GM12875 (cell line): ENCODE data around the gene IQCM.

Source experiments
- H3K4me3 ChIP-seq: one replicate; pipeline ENCODE4 v1.5.1; 2011; ENCODE audit warnings: low read depth, low read length, control low read depth
- CTCF ChIP-seq: IDR thresholded peaks from 2 replicates; pipeline ENCODE4 v1.5.1; 2011; ENCODE audit warnings: low read depth, mild to moderate bottlenecking, control low read depth, inconsistent platforms, low read length, moderate library complexity, borderline replicate concordance; ENCODE audit not compliant: insufficient read depth

Gene IQCM

DNA sequence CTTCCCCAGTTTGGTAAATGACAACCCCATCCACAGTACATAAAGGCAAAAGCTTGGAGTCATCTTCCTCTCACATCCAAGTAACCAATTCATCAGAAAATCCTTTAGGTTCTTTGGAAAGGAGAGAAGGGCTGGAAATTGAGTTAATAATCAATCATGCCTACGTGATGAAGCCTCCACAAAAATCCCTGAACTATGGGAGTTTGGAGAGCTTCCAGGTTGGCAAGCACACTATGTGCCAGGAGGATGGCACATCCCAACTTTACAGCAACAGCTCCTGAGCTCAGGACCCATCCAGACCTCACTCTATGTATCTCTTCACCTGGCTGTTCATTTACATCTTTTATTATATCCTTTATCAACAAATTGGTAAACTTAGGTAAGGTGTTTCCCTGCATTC lies 98.9 kb downstream of the IQCM start:
- H3K4me3 ChIP-seq, result no peak overlapping the region
- no peak for TF ChIP-seq CTCF

DNA sequence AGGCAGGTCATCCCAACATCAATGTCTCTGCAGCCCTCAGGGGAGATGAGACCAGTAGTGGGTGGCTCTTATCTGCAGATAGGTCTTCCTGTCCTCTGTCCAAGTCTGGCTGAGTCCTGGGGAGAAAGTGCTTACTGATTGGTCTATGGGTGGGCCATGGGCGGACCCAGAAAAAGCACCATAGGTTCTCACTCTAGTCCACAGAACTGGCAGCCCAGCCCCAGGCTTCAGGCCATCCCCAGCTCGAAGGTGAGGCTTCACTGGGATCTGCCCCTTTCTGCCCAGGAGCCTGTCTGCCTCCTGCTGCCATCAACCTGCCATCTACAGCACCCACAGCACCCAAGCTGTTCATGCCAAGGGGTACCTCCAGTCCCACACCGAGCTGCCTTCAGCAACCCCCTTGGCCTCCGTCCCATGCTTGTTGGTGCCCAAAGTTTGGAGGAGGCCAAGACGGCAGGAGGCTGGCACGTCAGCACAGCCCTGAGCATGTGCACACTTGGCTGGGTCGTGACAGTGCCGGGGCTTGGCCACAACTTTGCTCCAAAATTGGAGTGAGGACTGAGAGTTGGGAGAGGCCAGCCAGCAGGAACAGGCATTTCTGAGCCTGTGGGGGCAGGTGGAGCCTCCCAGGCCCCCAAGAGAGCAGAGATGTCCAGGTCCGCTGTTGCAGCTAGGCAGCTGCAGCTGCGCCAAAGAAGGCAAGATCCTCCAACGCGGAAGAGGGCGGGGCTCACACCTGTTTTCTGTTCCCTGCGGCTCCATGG lies 99.6 kb downstream of the IQCM start:
- no peak overlapping the region for H3K4me3 ChIP-seq
- no peak for TF ChIP-seq CTCF

DNA sequence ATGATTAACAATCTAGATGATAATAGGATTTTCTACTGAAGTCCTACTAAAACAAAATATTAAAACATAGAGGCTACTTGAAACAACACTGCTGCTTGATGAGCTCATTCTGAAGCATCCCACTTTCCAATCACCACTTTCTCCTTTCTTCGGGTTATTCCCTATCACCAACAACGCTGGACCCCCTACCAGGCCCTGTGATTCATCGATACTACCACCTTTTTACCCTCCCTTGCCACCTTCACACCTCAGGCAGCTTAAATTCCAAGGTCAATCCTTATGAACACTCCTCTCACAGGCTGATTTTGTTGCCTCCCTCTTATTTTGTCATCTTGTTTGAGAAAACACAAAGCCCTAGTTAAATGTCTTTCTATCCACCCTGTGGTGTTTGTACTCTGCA lies 102.6 kb downstream of the IQCM start:
- TF ChIP-seq CTCF, result no peak
- no peak overlapping the region for H3K4me3 ChIP-seq

DNA sequence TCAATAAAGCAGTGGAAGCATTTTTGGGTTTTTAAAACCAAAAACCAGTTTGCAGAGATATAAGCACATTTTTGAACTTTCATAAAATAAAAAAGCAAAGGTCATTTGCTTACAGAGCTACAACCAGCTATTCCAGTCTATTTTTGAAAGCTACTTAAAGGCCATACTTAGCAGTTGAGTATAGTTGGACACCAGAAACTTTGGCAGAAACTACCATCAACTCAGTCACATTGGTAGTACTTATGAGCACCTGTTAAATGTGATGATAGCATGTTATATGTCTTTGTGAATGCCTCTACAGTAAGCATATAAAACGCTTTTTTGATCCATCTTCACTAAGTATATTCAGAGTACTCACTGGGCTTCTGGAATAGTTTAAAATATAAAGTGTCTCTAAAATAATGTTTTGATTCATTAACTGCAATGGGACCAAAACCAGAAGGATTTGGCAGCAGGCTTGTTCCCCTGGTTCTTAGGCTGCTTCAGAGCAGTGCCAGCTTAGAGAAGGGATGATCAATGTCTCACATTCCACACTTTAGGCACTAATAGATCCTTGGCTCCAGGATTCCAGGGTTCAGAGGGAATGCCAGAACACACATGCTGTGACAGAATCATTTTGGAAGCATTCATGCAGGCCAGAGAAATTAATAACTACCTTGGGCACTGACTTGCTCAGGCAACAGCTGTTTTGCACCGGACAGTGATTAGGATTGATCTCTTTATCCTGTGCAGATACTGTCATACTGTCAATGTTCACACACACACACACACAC lies 103.9 kb downstream of the IQCM start:
- no peak for TF ChIP-seq CTCF
- H3K4me3 ChIP-seq, result no peak overlapping the region

GRCh38 chr4:149709640-149710039 lies 106.0 kb downstream of the IQCM start:
- TF ChIP-seq CTCF, result no peak
- no peak overlapping the region for H3K4me3 ChIP-seq

GRCh38 chr4:149708513-149709130 lies 107.0 kb downstream of the IQCM start:
- H3K4me3 ChIP-seq, result no peak overlapping the region
- TF ChIP-seq CTCF, result no peak
